Activated T-helper 2 cell treated with anti-CD3 and anti-CD28 coated beads, Interferon-gamma antibody, Interleukin-2, Interleukin-4, amounts not matched to agents 10 μg/mL and 5 μg/mL and 100 μg/mL, durations not matched to agents 14 hours and 24 hours and 36 hours (primary cell): ENCODE measurements around the gene TMEM219. TPM values are rescaled to one million over a fixed set of nuclear protein-coding genes. Genes with fewer than 3 reads are reported as not detected.

Experiments
- DNase-seq: peaks from one replicate; pipeline ENCODE4 v3.0.0; 2021; ENCODE audit warnings: low spot score
- H3K27ac Mint-ChIP-seq: one replicate; pipeline ENCODE4 v1.8.0; 2021; ENCODE audit warnings: mixed read lengths
- H3K27me3 Mint-ChIP-seq: one replicate; pipeline ENCODE4 v1.8.0; 2021; ENCODE audit warnings: low read depth, mixed read lengths
- H3K36me3 Mint-ChIP-seq: one replicate; pipeline ENCODE4 v1.8.0; 2021; ENCODE audit warnings: low read depth, mixed read lengths
- H3K4me1 Mint-ChIP-seq: one replicate; pipeline ENCODE4 v1.8.0; 2021; ENCODE audit warnings: low read depth, mixed read lengths
- H3K4me3 Mint-ChIP-seq: one replicate; pipeline ENCODE4 v1.8.0; 2021; ENCODE audit warnings: low read depth, mild to moderate bottlenecking, moderate library complexity, mixed read lengths
- H3K9me3 Mint-ChIP-seq: one replicate; pipeline ENCODE4 v1.8.0; 2021; ENCODE audit warnings: mixed read lengths
- intact Hi-C: fragments of 100-400 bp; cut with micrococcal nuclease; formaldehyde crosslinking; loops from one replicate; pipeline ENCODE4 v1.15.1; 2023
- total RNA-seq: library from RNA; stranded (reverse); gene quantifications from 2 replicates; pipeline ENCODE4 v1.2.3, GENCODE V29; 2022

Gene TMEM219
- total RNA-seq, 1 donor from 2014 or later, result 59.0 TPM

DNA sequence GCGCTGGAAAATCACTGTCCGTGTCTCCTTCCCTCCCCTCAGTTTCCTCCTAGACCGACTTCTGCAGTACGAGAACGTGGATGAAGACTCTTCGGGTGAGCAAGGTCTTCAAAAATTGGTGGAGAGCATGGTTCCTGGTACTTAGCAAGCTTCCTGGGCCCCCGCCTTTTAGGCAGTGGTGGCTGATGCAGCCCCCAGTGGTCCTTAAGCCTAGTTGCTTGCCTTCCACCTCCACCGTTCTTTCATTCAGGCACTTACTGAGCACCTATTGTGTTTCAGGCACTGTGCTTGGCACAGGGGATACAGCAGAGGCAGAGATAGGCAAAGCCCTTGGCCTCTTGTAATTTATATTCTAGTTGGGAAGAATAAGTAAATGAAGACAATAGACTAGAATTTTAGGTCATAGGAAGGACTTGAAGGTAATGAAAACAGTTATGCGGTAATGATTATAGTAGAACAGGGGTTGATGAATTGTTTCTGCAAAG, 34.9 kb downstream of the TMEM219 start:
- intact Hi-C loops, result loop anchor here (10.0 kb wide), 1 partner anchor 132 kb away; the partner anchor contains the start of gene CDIPT
- Mint-ChIP-seq H3K4me1 (peaks cover 22% of the 10 kb centered on the region), H3K4me3 (peak overlapping the region; percentile 98), H3K36me3 (peaks cover 67% of the 10 kb centered on the region), H3K27me3 (no peaks in the 10 kb centered on the region), H3K27ac (peak overlapping the region; percentile 96), H3K9me3 (no peaks in the 10 kb centered on the region)
- no peak for DNase-seq

DNA sequence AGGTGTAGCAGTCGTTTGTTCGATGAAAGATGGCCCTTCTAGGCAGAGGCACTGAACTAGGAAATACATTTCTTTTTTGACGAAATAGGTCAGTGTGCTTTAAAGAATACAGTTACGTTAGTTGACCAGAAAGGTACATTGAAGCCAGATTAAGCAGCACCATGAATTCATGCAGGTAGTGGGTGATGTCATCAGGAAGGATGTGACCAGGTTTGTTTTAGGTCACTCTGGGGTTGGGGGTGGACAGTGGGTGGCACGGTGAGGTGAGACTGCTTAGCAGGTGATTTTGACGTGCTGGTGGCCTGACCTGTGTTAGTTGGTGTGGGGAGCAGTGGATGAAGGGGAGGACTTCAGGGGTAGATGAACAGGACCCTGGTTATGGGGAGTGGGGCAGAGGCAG, 37.7 kb downstream of the TMEM219 start:
- Mint-ChIP-seq H3K4me1 (peaks cover 14% of the 10 kb centered on the region), H3K27ac (peak overlapping the region; percentile 11), H3K9me3 (no peaks in the 10 kb centered on the region), H3K36me3 (peaks cover 61% of the 10 kb centered on the region), H3K27me3 (no peaks in the 10 kb centered on the region), H3K4me3 (no peak overlapping the region)
- intact Hi-C loops, result loop anchor here (10.0 kb wide), 1 partner anchor 135 kb away; the partner anchor contains the start of gene CDIPT
- DNase-seq, result no peak

DNA sequence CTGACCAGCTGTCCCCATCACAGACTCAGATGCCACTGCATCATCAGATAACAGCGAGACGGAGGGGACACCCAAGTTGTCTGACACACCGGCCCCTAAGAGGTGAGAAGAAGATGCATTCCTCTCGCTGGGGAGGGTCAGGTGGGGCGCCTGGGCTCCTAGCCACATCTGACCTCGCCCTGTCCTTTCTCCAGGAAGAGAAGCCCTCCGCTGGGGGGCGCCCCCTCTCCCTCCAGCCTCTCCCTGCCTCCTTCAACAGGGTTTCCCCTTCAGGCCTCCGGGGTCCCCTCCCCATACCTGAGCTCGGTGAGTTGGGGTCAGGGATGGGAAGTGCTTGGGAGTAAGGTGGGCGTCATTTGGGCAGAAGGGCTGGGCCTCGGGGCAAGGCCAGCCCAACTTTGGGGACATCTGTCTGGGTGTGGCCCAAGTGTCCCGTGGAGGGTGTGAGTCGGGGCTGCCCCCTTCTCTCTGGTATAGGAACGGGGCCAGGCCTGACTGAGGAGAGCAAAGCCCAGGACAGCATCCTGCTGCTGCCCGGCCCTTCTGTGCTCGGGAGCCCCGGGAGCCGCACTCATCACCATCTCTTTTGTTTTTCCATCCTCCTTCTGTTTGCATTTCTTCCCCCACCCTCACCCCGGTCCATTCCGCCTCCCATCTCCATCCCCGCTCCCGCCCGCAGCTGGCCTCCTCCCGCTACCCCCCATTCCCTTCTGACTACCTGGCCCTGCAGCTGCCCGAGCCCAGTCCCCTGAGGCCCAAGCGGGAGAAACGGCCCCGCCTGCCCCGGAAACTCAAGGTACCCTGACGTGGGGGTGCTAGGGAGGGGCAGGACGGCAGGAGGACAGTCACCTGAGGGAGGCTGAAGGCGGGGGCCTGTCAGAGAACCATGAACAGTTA, 39.1 kb downstream of the TMEM219 start:
- H3K36me3 Mint-ChIP-seq, result peaks cover 53% of the 10 kb centered on the region
- intact Hi-C loops, result no loop called here
- no peak overlapping the region for H3K4me3 Mint-ChIP-seq
- no peaks in the 10 kb centered on the region for H3K9me3 Mint-ChIP-seq
- H3K27ac Mint-ChIP-seq, result no peak overlapping the region
- H3K27me3 Mint-ChIP-seq, result no peaks in the 10 kb centered on the region
- peaks cover 10% of the 10 kb centered on the region for H3K4me1 Mint-ChIP-seq
- DNase-seq, result no peak

DNA sequence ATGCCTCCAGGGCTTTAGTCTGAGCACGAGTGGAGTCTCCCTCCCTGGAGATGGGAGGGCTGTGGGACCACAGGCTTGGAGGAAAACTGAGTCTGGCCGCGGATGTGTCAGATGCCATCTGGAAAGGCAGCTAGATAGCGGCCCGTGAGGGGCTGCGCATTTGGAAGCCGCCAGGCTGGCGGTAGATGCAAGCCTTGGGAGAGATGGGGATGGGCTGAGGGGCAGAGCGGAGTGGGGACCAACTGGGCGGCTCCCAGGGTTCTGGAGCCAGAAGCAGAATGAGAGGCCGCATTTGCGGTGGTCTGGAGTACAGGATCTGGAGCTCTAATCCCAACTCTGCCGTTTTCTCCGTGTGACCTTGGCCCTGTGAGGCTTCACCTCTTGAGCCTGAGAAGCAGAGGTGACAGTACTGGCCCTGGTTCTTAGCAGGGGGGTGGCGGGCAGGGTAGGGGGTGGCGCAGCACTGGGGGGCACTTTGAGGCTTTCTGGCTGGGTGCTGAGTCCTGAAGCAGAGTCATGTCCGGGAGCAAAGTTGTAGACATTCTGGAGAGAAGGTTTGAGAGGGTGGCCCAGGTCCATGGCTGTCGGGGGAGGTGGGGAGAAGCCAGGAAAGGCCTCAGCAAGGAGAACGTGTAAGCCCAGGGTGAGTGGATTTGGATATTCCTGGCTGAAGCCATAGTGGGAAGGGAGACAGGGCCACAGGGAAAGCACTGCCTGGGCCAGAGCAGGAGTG, 40.9 kb downstream of the TMEM219 start:
- no peak for DNase-seq
- no peak overlapping the region for H3K4me3 Mint-ChIP-seq
- no peak overlapping the region for H3K27ac Mint-ChIP-seq
- H3K9me3 Mint-ChIP-seq, result no peaks in the 10 kb centered on the region
- H3K27me3 Mint-ChIP-seq, result no peaks in the 10 kb centered on the region
- H3K4me1 Mint-ChIP-seq, result peaks cover 3% of the 10 kb centered on the region
- intact Hi-C loops, result no loop called here
- peaks cover 41% of the 10 kb centered on the region for H3K36me3 Mint-ChIP-seq

DNA sequence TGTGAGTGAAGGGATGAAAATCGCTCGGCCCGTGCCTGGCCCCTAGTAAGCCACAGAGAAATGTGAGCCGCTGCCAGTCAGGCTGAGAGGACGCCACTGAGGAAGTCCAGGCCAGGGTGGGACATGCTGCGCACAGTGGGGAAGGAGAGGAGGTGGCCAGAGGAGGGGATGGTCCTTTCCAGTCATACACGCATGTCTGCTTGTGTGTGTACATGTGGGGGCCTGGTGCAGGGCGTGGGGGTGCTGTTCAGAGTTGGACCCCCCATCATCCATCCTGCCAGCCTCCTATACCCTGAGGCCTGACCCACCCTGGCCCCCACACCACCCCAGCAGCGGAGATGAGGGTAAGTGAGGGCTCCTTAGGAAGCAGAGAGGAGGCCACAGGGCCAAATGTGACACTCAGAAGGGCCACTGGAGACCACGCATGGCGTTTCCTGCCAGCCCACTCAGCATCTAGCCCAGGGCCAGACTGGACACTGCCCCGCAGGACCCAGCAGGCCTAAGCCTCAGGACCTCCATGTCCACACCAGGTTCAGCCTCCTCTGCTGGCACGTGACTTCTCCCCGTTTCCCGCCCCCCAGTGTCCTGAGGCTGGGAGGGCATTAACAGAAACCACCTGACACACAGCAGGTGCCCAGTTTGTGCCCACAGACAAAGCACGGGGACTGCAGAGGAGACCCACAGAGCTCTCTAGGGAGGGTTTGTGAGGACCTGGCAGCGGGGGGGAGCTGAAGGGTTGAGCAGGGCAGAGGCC, 42.0 kb downstream of the TMEM219 start:
- peak overlapping the region; percentile 21 for H3K27ac Mint-ChIP-seq
- no peak for DNase-seq

GRCh38 chr16:30004424-30004776, 42.5 kb downstream of the TMEM219 start:
- no peaks in the 10 kb centered on the region for H3K4me1 Mint-ChIP-seq
- peaks cover 7% of the 10 kb centered on the region for H3K27me3 Mint-ChIP-seq
- H3K27ac Mint-ChIP-seq, result peak overlapping the region; percentile 21
- intact Hi-C loops, result no loop called here
- H3K4me3 Mint-ChIP-seq, result no peak overlapping the region
- H3K36me3 Mint-ChIP-seq, result peaks cover 26% of the 10 kb centered on the region
- H3K9me3 Mint-ChIP-seq, result no peaks in the 10 kb centered on the region
- DNase-seq, result no peak

More for the DNA sequence above, 42.0 kb downstream of the TMEM219 start:
- Mint-ChIP-seq H3K27me3 (peaks cover 3% of the 10 kb centered on the region), H3K4me3 (no peak overlapping the region), H3K36me3 (peaks cover 31% of the 10 kb centered on the region), H3K9me3 (no peaks in the 10 kb centered on the region), H3K4me1 (no peaks in the 10 kb centered on the region)
- intact Hi-C loops, result no loop called here

- intact Hi-C loops, result no loop called here
- H3K36me3 Mint-ChIP-seq, result peaks cover 21% of the 10 kb centered on the region
- no peaks in the 10 kb centered on the region for H3K4me1 Mint-ChIP-seq
- H3K4me3 Mint-ChIP-seq, result no peak overlapping the region
- no peak overlapping the region for H3K27ac Mint-ChIP-seq
- DNase-seq, result no peak
- no peaks in the 10 kb centered on the region for H3K9me3 Mint-ChIP-seq
- H3K27me3 Mint-ChIP-seq, result peaks cover 8% of the 10 kb centered on the region
These were observed 42.9 kb downstream of the TMEM219 start for GRCh38 chr16:30004811-30005242.

DNA sequence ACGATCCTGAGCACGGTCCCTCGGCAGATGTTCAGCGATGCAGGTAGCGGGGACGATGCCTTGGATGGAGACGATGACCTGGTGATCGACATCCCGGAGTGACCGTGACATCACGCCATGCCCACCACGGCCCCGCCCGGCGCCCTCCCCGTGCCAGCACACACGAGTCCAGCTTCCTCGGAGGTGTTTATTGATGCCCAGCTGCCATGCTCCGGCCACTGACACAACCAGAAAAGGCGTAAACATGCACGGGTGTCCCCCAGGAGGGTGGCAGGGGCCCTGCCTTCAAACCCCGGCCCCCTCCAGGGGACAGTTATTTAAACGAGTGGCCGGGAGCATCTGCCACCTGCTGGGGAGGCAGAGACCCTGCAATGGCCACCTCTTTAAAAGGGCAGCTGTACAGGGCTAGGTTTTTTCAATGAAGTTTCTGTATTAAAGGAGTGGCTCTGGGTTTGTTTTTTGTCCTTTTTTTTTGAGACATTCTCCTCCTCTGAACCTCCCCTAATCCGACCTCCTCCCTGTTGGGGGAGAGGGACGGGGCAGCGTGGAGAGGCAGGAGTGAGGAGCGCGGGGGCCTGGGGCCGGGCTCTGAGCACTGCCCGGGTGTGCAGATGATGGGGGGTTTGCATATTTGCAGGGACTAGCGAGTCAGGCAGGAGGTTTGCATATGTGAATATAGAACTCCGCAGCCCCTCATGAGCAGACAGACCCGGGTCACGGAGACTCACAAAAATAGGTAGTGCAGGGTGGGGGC, 43.6 kb downstream of the TMEM219 start:
- intact Hi-C loops, result no loop called here
- Mint-ChIP-seq H3K36me3 (peaks cover 20% of the 10 kb centered on the region), H3K4me3 (no peak overlapping the region), H3K27ac (no peak overlapping the region), H3K9me3 (no peaks in the 10 kb centered on the region), H3K27me3 (peaks cover 12% of the 10 kb centered on the region), H3K4me1 (no peaks in the 10 kb centered on the region)
- no peak for DNase-seq

DNA sequence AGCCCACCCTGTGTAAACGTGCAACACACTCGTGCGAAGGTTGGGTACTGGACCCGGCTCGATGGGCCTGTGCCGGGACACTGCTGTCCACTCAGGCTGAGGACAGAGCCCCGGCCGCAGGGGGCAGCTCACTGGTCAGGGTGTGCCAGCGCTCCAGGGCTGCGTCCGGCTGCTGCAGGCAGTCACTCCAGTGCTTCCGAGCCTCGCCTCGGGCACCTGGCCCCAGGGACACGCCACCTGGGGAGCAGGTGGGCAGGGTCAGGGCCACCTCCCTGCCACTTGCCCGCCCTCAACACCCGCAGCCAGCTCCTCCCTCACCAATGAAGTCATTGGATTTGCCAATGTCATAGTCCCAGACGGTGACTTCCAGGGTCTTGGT, 44.2 kb downstream of the TMEM219 start:
- H3K27ac Mint-ChIP-seq, result no peak overlapping the region
- intact Hi-C loops, result no loop called here
- peaks cover 20% of the 10 kb centered on the region for H3K36me3 Mint-ChIP-seq
- peaks cover 13% of the 10 kb centered on the region for H3K27me3 Mint-ChIP-seq
- no peak overlapping the region for H3K4me3 Mint-ChIP-seq
- H3K9me3 Mint-ChIP-seq, result no peaks in the 10 kb centered on the region
- no peaks in the 10 kb centered on the region for H3K4me1 Mint-ChIP-seq
- no peak for DNase-seq

DNA sequence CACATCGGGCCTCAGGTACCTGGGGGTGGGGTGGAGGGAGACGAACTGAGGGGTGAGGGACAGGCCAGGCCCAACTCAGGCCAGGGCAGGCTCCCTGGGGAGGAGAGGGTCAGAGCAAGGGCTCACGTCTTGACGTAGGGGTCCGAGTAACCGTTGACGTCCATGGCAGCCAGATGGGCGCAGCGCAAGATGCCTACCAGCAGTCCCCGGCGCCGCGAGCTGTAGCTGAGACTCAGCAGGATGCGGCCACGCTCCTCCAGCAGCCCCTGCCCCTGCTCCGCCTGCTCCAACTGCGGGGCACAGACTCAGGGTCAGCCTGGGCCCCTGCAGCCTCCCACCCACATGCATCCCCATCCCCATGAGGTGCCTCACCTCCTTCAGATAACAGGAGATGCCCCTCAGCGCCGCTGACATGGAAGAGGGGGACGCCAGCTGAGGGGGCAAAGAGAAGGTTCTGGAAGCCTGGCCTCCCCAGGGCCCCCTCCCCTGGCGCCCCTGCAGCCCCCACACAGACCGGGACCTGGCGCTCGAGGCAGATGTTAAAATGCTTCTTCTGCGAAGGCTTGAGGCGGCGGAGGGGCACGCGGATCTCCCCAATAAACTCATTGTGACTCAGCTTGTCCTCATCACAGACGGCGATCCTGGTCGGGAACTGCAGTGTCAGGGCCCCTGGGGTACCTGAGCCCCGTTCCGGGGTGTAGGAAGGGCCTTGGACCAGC, 44.9 kb downstream of the TMEM219 start:
- intact Hi-C loops, result no loop called here
- peaks cover 13% of the 10 kb centered on the region for H3K27me3 Mint-ChIP-seq
- H3K9me3 Mint-ChIP-seq, result no peaks in the 10 kb centered on the region
- peaks cover 16% of the 10 kb centered on the region for H3K36me3 Mint-ChIP-seq
- DNase-seq, result no peak
- no peak overlapping the region for H3K27ac Mint-ChIP-seq
- no peaks in the 10 kb centered on the region for H3K4me1 Mint-ChIP-seq
- no peak overlapping the region for H3K4me3 Mint-ChIP-seq

DNA sequence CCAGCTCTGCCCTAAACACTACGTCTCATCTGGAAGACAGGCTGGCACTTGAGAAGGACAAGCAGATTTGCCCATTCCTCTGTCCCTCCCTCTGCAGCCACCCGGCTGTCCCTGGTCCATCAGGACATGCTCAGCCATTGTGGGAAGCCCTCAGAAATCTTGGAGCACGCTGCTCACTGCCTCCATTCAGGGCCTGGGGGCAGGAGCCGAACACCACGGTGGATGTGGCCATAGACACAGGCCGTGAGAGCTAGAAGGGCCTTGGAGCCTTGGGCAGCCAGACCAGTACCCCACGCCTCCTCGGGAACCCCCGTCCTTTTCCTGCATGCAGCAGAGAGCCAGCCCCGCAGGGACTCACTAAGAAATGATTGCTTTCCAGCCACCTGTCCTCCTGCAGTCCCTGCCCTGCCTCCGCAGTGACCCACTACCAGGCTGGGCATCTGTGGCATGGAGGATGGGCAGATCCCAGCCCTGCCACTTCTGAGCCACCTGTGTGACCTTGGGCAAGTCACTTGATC, 45.6 kb downstream of the TMEM219 start:
- Mint-ChIP-seq H3K27me3 (peaks cover 18% of the 10 kb centered on the region), H3K4me3 (no peak overlapping the region), H3K4me1 (peaks cover 3% of the 10 kb centered on the region), H3K27ac (no peak overlapping the region), H3K9me3 (no peaks in the 10 kb centered on the region), H3K36me3 (peaks cover 9% of the 10 kb centered on the region)
- no peak for DNase-seq
- intact Hi-C loops, result no loop called here
